ENCODE data around the gene SMG9.
A peak's percentile ranks its signal among the peaks of the same experiment; 100 is the strongest.

DNA sequence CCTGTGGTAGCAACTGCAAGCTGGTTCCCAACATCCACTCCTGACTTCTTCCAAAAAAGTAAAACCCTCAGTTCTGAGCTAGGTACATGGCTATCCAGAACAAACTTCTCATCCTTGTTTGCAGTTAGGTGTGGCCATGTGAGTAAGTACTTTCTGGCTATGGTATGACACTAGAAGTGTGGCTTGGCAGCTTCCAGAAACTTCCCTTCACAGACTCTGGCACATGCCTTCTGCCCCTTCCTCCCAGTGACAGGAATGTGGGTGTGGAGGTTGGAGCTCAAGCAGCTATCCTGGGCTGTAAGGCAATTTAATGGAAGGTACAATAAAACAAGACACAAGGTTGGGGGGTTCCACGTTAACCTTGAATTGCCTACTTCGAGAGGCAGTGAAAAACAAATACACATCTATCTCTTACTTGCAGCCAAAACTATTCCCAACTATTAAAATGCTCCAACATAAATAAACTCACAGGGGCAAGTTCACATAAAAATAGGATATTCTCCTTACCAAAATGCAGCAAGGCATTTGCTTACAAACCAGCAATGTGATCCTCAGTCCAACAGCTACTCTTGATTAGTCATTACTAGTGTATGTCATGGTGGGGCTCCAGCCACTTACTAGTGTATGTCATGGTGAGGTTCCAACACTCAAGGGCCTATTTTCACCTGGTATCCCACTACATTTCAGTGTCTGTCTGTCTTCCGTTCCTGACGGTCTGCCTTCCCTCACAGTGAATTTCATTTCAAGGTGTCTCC, 3.1 kb downstream of the SMG9 start:
- TF ChIP-seq RAD21 (IDR thresholded peaks at IDR 0.05; ENCODE audit: low read length) (no peak), POLR2A (IDR thresholded peaks at IDR 0.05; ENCODE audit: low read depth, low read length) (no peak), RFX5 (IDR thresholded peaks at IDR 0.05; ENCODE audit: low read depth, low read length) (no peak), CHD1 (IDR thresholded peaks at IDR 0.05; ENCODE audit: low read depth, low read length) (no peak), MXI1 (IDR thresholded peaks at IDR 0.05; ENCODE audit: borderline replicate concordance, low read depth, low read length) (no peak), MAZ (IDR thresholded peaks at IDR 0.05; ENCODE audit: borderline replicate concordance, low read depth, low read length) (no peak), FOS (IDR thresholded peaks at IDR 0.05; ENCODE audit: low read depth, low read length) (peak; percentile 43; the same call in 1 of the 2 replicates), SMC3 (IDR thresholded peaks at IDR 0.05; ENCODE audit: low read depth, low read length) (no peak), BHLHE40 (IDR thresholded peaks at IDR 0.05; ENCODE audit: low read depth, low read length) (no peak), RCOR1 (IDR thresholded peaks at IDR 0.05; ENCODE audit: insufficient replicate concordance, low read length) (no peak), MAFK (IDR thresholded peaks at IDR 0.05; ENCODE audit: low read depth, low read length) (no peak), CEBPB (IDR thresholded peaks at IDR 0.05; ENCODE audit: low read depth, low read length) (no peak)
- TF ChIP-seq, protein P1, sequence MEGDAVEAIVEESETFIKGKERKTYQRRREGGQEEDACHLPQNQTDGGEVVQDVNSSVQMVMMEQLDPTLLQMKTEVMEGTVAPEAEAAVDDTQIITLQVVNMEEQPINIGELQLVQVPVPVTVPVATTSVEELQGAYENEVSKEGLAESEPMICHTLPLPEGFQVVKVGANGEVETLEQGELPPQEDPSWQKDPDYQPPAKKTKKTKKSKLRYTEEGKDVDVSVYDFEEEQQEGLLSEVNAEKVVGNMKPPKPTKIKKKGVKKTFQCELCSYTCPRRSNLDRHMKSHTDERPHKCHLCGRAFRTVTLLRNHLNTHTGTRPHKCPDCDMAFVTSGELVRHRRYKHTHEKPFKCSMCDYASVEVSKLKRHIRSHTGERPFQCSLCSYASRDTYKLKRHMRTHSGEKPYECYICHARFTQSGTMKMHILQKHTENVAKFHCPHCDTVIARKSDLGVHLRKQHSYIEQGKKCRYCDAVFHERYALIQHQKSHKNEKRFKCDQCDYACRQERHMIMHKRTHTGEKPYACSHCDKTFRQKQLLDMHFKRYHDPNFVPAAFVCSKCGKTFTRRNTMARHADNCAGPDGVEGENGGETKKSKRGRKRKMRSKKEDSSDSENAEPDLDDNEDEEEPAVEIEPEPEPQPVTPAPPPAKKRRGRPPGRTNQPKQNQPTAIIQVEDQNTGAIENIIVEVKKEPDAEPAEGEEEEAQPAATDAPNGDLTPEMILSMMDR (conservative IDR thresholded peaks at IDR 0.05; ENCODE audit: low read depth, low read length): no peak
- TF ChIP-seq, protein P2, sequence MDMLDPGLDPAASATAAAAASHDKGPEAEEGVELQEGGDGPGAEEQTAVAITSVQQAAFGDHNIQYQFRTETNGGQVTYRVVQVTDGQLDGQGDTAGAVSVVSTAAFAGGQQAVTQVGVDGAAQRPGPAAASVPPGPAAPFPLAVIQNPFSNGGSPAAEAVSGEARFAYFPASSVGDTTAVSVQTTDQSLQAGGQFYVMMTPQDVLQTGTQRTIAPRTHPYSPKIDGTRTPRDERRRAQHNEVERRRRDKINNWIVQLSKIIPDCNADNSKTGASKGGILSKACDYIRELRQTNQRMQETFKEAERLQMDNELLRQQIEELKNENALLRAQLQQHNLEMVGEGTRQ (IDR thresholded peaks at IDR 0.05; ENCODE audit: low read depth, low read length): no peak
